Large intestine (tissue), 3 donors: ENCODE results near the gene HADHA. TPM values are rescaled to one million over a fixed set of nuclear protein-coding genes. Genes with fewer than 3 reads are reported as not detected.
A peak's percentile ranks its signal among the peaks of the same experiment; 100 is the strongest.
"Not testable (repeated sequence)": the region's sequence is repeated elsewhere in the genome, so short reads cannot be mapped to it uniquely, and the experiment has no call there.

Source experiments
- DNase-seq, 2 donors: peaks; one replicate each; pipeline versions ENCODE4 v3.0.0 to v3.0.0-alpha.2; 2013
- H3K27ac ChIP-seq: one replicate; pipeline ENCODE4 v1.5.1; 2013; ENCODE audit warnings: low read length
- H3K27me3 ChIP-seq: 2 replicates; pipeline ENCODE4 v1.6.1; 2013; ENCODE audit warnings: low read length; ENCODE audit not compliant: control insufficient read depth, insufficient read depth
- H3K36me3 ChIP-seq: 2 replicates; pipeline ENCODE4 v1.6.1; 2013; ENCODE audit warnings: low read length; ENCODE audit not compliant: control insufficient read depth, insufficient read depth
- H3K4me1 ChIP-seq: one replicate; pipeline ENCODE4 v1.6.1; 2013; ENCODE audit warnings: low read length; ENCODE audit not compliant: control insufficient read depth, insufficient read depth
- H3K4me3 ChIP-seq: one replicate; pipeline ENCODE4 v1.5.1; 2013; ENCODE audit warnings: low read length
- H3K9me3 ChIP-seq: one replicate; pipeline ENCODE4 v1.6.1; 2013; ENCODE audit warnings: mild to moderate bottlenecking, low read depth, low read length, moderate library complexity; ENCODE audit not compliant: control insufficient read depth
- WGBS: methylation state at CpG from one replicate; pipeline ENCODE4 v1.1.5; 2013; ENCODE audit warnings: low lambda C conversion rate; ENCODE audit not compliant: insufficient coverage; 5-methylcytosine and 5-hydroxymethylcytosine counted together
- polyA plus RNA-seq: library from polyadenylated mRNA; unstranded; fragments of 120-200 nt; gene quantifications from one replicate; pipeline ENCODE4 v1.2.1, GENCODE V29; 2013

Gene HADHA
- polyA plus RNA-seq, 1 donor = 219 TPM

GRCh38 chr2:26166541-26166940 lies 77.9 kb downstream of the HADHA start:
- not testable (repeated sequence) for H3K36me3 ChIP-seq, H3K4me1 ChIP-seq, H3K27me3 ChIP-seq, H3K9me3 ChIP-seq, H3K4me3 ChIP-seq, H3K27ac ChIP-seq, DNase-seq
- WGBS = no CpG with 5 or more reads among the region's 6 CpGs

GRCh38 chr2:26165403-26165802 lies 79.0 kb downstream of the HADHA start:
- H3K36me3 ChIP-seq = no peaks in the 10 kb centered on the region
- 88% methylated on average over 3 of the region's 4 CpGs for WGBS

GRCh38 chr2:26164641-26165211 lies 79.7 kb downstream of the HADHA start:
- Histone ChIP-seq H3K9me3 (no peaks in the 10 kb centered on the region), H3K27me3 (no peaks in the 10 kb centered on the region), H3K36me3 (no peaks in the 10 kb centered on the region), H3K4me1 (peaks cover 4% of the 10 kb centered on the region), H3K4me3 (no peak overlapping the region), H3K27ac (peak overlapping the region; percentile 2)
- DNase-seq = peak in 1 of 2 donors; percentile 17
- no CpG with 5 or more reads among the region's 8 CpGs for WGBS

More at GRCh38 chr2:26165403-26165802, 79.0 kb downstream of the HADHA start:
- Histone ChIP-seq H3K4me3 (no peak overlapping the region), H3K27me3 (no peaks in the 10 kb centered on the region), H3K27ac (no peak overlapping the region), H3K9me3 (no peaks in the 10 kb centered on the region), H3K4me1 (peaks cover 4% of the 10 kb centered on the region)
- DNase-seq = no peak

- H3K27me3 ChIP-seq = no peaks in the 10 kb centered on the region
- no CpG with 5 or more reads among the region's 1 CpG for WGBS
- H3K9me3 ChIP-seq = no peaks in the 10 kb centered on the region
- peak; percentile 58 to 79 for DNase-seq
- peak overlapping the region; percentile 56 for H3K27ac ChIP-seq
- no peak overlapping the region for H3K4me3 ChIP-seq
- peaks cover 4% of the 10 kb centered on the region for H3K4me1 ChIP-seq
- H3K36me3 ChIP-seq = no peaks in the 10 kb centered on the region
These were observed 80.2 kb downstream of the HADHA start for GRCh38 chr2:26164231-26164630.

- H3K27ac ChIP-seq = no peak overlapping the region
- H3K4me3 ChIP-seq = no peak overlapping the region
- H3K4me1 ChIP-seq = peaks cover 4% of the 10 kb centered on the region
- H3K36me3 ChIP-seq = no peaks in the 10 kb centered on the region
- no peaks in the 10 kb centered on the region for H3K9me3 ChIP-seq
- WGBS = 95% methylated on average over 2 of the region's 10 CpGs
- no peak for DNase-seq
- no peaks in the 10 kb centered on the region for H3K27me3 ChIP-seq
These were observed 81.5 kb downstream of the HADHA start for GRCh38 chr2:26162963-26163362.

GRCh38 chr2:26161926-26162325 lies 82.5 kb downstream of the HADHA start:
- no peak for DNase-seq
- no peaks in the 10 kb centered on the region for H3K27me3 ChIP-seq
- H3K36me3 ChIP-seq = no peaks in the 10 kb centered on the region
- peaks cover 4% of the 10 kb centered on the region for H3K4me1 ChIP-seq
- no CpG with 5 or more reads among the region's 7 CpGs for WGBS
- H3K9me3 ChIP-seq = no peaks in the 10 kb centered on the region
- no peak overlapping the region for H3K27ac ChIP-seq
- no peak overlapping the region for H3K4me3 ChIP-seq

GRCh38 chr2:26157580-26157979 lies 86.9 kb downstream of the HADHA start:
- no peaks in the 10 kb centered on the region for H3K36me3 ChIP-seq
- no peak for DNase-seq
- H3K4me1 ChIP-seq = no peaks in the 10 kb centered on the region
- 100% methylated on average over 2 of the region's 5 CpGs for WGBS
- H3K9me3 ChIP-seq = no peaks in the 10 kb centered on the region
- no peak overlapping the region for H3K27ac ChIP-seq
- no peak overlapping the region for H3K4me3 ChIP-seq
- H3K27me3 ChIP-seq = no peaks in the 10 kb centered on the region

GRCh38 chr2:26150243-26150642 lies 94.2 kb downstream of the HADHA start:
- H3K36me3 ChIP-seq = no peaks in the 10 kb centered on the region
- no peak for DNase-seq
- H3K27ac ChIP-seq = no peak overlapping the region
- H3K4me3 ChIP-seq = no peak overlapping the region
- H3K27me3 ChIP-seq = no peaks in the 10 kb centered on the region
- no peaks in the 10 kb centered on the region for H3K9me3 ChIP-seq
- no peaks in the 10 kb centered on the region for H3K4me1 ChIP-seq
- WGBS = 71% methylated on average over 6 of the region's 12 CpGs

- Histone ChIP-seq H3K4me3 (no peak overlapping the region), H3K27ac (no peak overlapping the region), H3K9me3 (no peaks in the 10 kb centered on the region), H3K36me3 (no peaks in the 10 kb centered on the region), H3K27me3 (no peaks in the 10 kb centered on the region), H3K4me1 (peaks cover 8% of the 10 kb centered on the region)
- 67% methylated on average over 1 of the region's 2 CpGs for WGBS
- DNase-seq = no peak
These were observed 95.9 kb downstream of the HADHA start for GRCh38 chr2:26148501-26148900.

GRCh38 chr2:26144953-26145680 lies 99.3 kb downstream of the HADHA start:
- H3K9me3 ChIP-seq = peaks cover 3% of the 10 kb centered on the region
- no peaks in the 10 kb centered on the region for H3K36me3 ChIP-seq
- WGBS = 25% methylated on average over 2 of the region's 11 CpGs
- H3K4me1 ChIP-seq = peaks cover 9% of the 10 kb centered on the region
- no peak overlapping the region for H3K4me3 ChIP-seq
- H3K27ac ChIP-seq = no peak overlapping the region
- peak in 1 of 2 donors; percentile 48 for DNase-seq
- H3K27me3 ChIP-seq = no peaks in the 10 kb centered on the region

- Histone ChIP-seq H3K4me1 (peaks cover 9% of the 10 kb centered on the region), H3K27me3 (no peaks in the 10 kb centered on the region), H3K4me3 (no peak overlapping the region), H3K36me3 (no peaks in the 10 kb centered on the region), H3K27ac (peak overlapping the region; percentile 36), H3K9me3 (peaks cover 3% of the 10 kb centered on the region)
- DNase-seq = peak; percentile 25 to 65
- WGBS = 4% methylated on average over 4 of the region's 7 CpGs
These were observed 100.4 kb downstream of the HADHA start for GRCh38 chr2:26144031-26144430.
